Measurements from ENCODE around the gene GSTM1. TPM values are rescaled to one million over a fixed set of nuclear protein-coding genes. Genes with fewer than 3 reads are reported as not detected.
"Not testable (repeated sequence)": the region's sequence is repeated elsewhere in the genome, so short reads cannot be mapped to it uniquely, and the experiment has no call there.

Gene GSTM1
- polyA plus RNA-seq, 3 donors, result 13.5 to 27.7 TPM; not detected in 1

DNA sequence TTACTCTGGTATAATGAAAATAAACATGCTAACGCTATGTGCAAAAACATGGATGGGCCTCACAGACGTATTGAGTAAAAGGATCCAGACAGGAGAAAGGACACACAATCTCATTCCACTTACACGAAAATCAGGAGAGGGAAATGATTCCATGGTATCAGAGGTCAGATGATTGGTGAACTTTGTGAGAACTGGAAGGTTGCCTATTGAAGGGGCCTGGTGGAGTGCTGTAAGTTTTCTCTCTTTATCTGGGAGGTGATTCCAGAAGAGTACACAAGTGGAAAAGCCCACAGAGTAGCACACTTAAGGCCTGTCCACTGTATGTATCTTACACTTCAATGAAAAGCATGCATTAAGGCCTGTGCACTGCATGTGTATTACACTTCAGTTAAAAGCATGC lies 10.2 kb upstream of the GSTM1 start:
- Histone ChIP-seq H3K27ac (ENCODE audit: low read depth in 1 of 2, low read length in 2 of 2) (no peak overlapping the region), H3K9me3 (replicated peaks in 1 of 2; ENCODE audit: control insufficient read depth in 1 of 2, insufficient read depth in 1 of 2, low read length in 2 of 2) (no peaks in the 10 kb centered on the region), H3K27me3 (ENCODE audit: control insufficient read depth in 2 of 2, insufficient read depth in 2 of 2, low read length in 2 of 2) (no peaks in the 10 kb centered on the region), H4K20me1 (ENCODE audit: insufficient read depth, low read length) (no peaks in the 10 kb centered on the region), H3K36me3 (replicated peaks in 1 of 2; ENCODE audit: control insufficient read depth in 1 of 2, insufficient read depth in 2 of 2, low read length in 2 of 2) (no peaks in the 10 kb centered on the region), H2AFZ (ENCODE audit: insufficient read depth, low read depth, low read length, poor library complexity, severe bottlenecking) (no peak overlapping the region), H3K4me1 (ENCODE audit: control insufficient read depth in 1 of 2, insufficient read depth in 2 of 2, low read length in 2 of 2) (no peaks in the 10 kb centered on the region), H3K4me3 (replicated peaks in 1 of 3; ENCODE audit: low read depth in 2 of 3, low read length in 3 of 3) (no peak overlapping the region), H3K79me2 (ENCODE audit: insufficient read depth, low read length) (no peaks in the 10 kb centered on the region), H3K4me2 (replicated peaks; ENCODE audit: extremely low read depth, low read length, poor library complexity, severe bottlenecking) (no peak overlapping the region), H3K9ac (ENCODE audit: insufficient read depth, low read length, poor library complexity, severe bottlenecking) (no peak overlapping the region)
- Mint-ChIP-seq H3K27me3 (ENCODE audit: low read depth in 3 of 3) (no peaks in the 10 kb centered on the region), H3K27ac (no peak overlapping the region), H3K9me3 (no peaks in the 10 kb centered on the region), H3K4me3 (peak overlapping the region in 1 of 2 donors; percentile 0), H3K4me1 (no peaks in the 10 kb centered on the region), H3K36me3 (no peaks in the 10 kb centered on the region)
- TF ChIP-seq, protein P1, sequence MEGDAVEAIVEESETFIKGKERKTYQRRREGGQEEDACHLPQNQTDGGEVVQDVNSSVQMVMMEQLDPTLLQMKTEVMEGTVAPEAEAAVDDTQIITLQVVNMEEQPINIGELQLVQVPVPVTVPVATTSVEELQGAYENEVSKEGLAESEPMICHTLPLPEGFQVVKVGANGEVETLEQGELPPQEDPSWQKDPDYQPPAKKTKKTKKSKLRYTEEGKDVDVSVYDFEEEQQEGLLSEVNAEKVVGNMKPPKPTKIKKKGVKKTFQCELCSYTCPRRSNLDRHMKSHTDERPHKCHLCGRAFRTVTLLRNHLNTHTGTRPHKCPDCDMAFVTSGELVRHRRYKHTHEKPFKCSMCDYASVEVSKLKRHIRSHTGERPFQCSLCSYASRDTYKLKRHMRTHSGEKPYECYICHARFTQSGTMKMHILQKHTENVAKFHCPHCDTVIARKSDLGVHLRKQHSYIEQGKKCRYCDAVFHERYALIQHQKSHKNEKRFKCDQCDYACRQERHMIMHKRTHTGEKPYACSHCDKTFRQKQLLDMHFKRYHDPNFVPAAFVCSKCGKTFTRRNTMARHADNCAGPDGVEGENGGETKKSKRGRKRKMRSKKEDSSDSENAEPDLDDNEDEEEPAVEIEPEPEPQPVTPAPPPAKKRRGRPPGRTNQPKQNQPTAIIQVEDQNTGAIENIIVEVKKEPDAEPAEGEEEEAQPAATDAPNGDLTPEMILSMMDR (IDR thresholded peaks at IDR 0.05), result no peak
- no peak for DNase-seq
- intact Hi-C loops (cut with micrococcal nuclease), result no loop called here
- WGBS (ENCODE audit: insufficient coverage), result no CpG with 5 or more reads among the region's 3 CpGs

DNA sequence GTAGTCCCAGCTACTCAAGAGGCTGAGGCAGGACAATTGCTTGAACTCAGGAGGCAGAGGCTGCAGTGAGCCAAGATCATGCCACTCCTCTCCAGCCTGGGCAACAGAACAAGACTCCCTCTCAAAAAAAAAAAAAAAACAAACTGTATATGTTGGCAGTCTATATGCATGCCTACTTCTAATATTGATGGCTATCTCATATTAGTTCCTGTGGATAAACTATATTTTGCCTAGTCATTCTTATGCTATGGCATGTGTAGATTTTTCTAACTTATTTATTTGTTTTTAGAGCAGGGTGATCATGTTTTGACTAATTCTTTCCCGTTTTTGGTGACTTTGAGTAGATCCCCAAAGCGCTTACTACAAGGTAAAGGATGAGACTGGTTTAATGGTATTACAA lies 9.0 kb upstream of the GSTM1 start:
- H3K36me3 Mint-ChIP-seq; H2AFZ ChIP-seq (ENCODE audit: insufficient read depth, low read depth, low read length, poor library complexity, severe bottlenecking); H3K4me1 ChIP-seq (ENCODE audit: control insufficient read depth in 1 of 2, insufficient read depth in 2 of 2, low read length in 2 of 2); H3K27me3 Mint-ChIP-seq (ENCODE audit: low read depth in 3 of 3); intact Hi-C loops (cut with micrococcal nuclease); H3K4me1 Mint-ChIP-seq; H3K36me3 ChIP-seq (replicated peaks in 1 of 2; ENCODE audit: control insufficient read depth in 1 of 2, insufficient read depth in 2 of 2, low read length in 2 of 2); H3K27me3 ChIP-seq (ENCODE audit: control insufficient read depth in 2 of 2, insufficient read depth in 2 of 2, low read length in 2 of 2); H3K79me2 ChIP-seq (ENCODE audit: insufficient read depth, low read length); H3K27ac Mint-ChIP-seq; H3K27ac ChIP-seq (ENCODE audit: low read depth in 1 of 2, low read length in 2 of 2); H3K4me3 Mint-ChIP-seq; DNase-seq; H3K4me3 ChIP-seq (replicated peaks in 1 of 3; ENCODE audit: low read depth in 2 of 3, low read length in 3 of 3); H3K9me3 ChIP-seq (replicated peaks in 1 of 2; ENCODE audit: control insufficient read depth in 1 of 2, insufficient read depth in 1 of 2, low read length in 2 of 2); H4K20me1 ChIP-seq (ENCODE audit: insufficient read depth, low read length); H3K9ac ChIP-seq (ENCODE audit: insufficient read depth, low read length, poor library complexity, severe bottlenecking); H3K9me3 Mint-ChIP-seq; H3K4me2 ChIP-seq (replicated peaks; ENCODE audit: extremely low read depth, low read length, poor library complexity, severe bottlenecking): not testable (repeated sequence)
- no CpG with 5 or more reads among the region's 2 CpGs for WGBS (ENCODE audit: insufficient coverage)

DNA sequence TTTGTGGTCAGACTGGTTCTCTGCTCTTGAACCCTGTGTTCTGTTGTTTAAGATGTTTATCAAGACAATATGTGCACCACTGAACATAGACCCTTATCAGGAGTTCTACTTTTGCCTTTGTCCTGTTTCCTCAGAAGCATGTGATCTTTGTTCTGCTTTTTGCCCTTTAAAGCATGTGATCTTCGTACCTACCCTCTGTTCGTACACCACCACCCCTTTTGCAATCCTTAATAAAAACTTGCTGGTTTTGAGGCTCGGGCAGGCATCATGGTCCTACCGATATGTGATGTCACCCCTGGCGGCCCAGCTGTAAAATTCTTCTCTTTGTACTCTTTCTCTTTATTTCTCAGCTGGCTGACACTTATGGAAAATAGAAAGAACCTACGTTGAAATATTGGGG lies 2.8 kb upstream of the GSTM1 start:
- H3K27me3 ChIP-seq (ENCODE audit: control insufficient read depth in 2 of 2, insufficient read depth in 2 of 2, low read length in 2 of 2); H2AFZ ChIP-seq (ENCODE audit: insufficient read depth, low read depth, low read length, poor library complexity, severe bottlenecking); H3K4me1 ChIP-seq (ENCODE audit: control insufficient read depth in 1 of 2, insufficient read depth in 2 of 2, low read length in 2 of 2); H3K4me1 Mint-ChIP-seq; H3K27me3 Mint-ChIP-seq (ENCODE audit: low read depth in 3 of 3); H3K4me2 ChIP-seq (replicated peaks; ENCODE audit: extremely low read depth, low read length, poor library complexity, severe bottlenecking); H3K36me3 Mint-ChIP-seq; H3K9ac ChIP-seq (ENCODE audit: insufficient read depth, low read length, poor library complexity, severe bottlenecking); H3K27ac ChIP-seq (ENCODE audit: low read depth in 1 of 2, low read length in 2 of 2); H3K9me3 ChIP-seq (replicated peaks in 1 of 2; ENCODE audit: control insufficient read depth in 1 of 2, insufficient read depth in 1 of 2, low read length in 2 of 2); H3K36me3 ChIP-seq (replicated peaks in 1 of 2; ENCODE audit: control insufficient read depth in 1 of 2, insufficient read depth in 2 of 2, low read length in 2 of 2); H3K79me2 ChIP-seq (ENCODE audit: insufficient read depth, low read length); DNase-seq; H3K4me3 Mint-ChIP-seq; H3K27ac Mint-ChIP-seq; H3K4me3 ChIP-seq (replicated peaks in 1 of 3; ENCODE audit: low read depth in 2 of 3, low read length in 3 of 3); intact Hi-C loops (cut with micrococcal nuclease); H4K20me1 ChIP-seq (ENCODE audit: insufficient read depth, low read length): not testable (repeated sequence)
- H3K9me3 Mint-ChIP-seq, result peaks cover 0 to 11% (median 7%) of the 10 kb centered on the region in 7 donors
- WGBS (ENCODE audit: insufficient coverage), result no CpG with 5 or more reads among the region's 6 CpGs

DNA sequence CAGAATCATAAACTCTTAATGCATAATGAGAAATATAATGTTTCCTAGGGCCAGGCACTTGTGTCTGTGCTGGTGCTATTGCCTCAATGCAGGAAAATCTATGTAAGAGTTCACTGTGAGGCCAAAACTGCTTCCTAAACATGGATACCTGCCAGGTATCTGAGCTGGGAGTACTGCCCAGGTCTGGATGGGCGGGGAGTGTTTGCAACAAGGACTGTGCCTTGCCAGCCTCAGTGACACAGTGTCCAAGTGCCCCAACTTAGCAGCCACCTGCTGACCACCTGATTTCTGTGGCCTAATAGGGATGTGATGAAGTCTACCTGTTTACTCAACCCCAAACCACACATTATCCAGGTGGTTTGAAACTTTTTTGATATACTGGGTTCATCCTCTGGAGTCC lies 2.2 kb upstream of the GSTM1 start:
- H3K27ac ChIP-seq (ENCODE audit: low read depth in 1 of 2, low read length in 2 of 2); H3K4me2 ChIP-seq (replicated peaks; ENCODE audit: extremely low read depth, low read length, poor library complexity, severe bottlenecking); H3K27ac Mint-ChIP-seq; intact Hi-C loops (cut with micrococcal nuclease); H3K4me3 ChIP-seq (replicated peaks in 1 of 3; ENCODE audit: low read depth in 2 of 3, low read length in 3 of 3); H2AFZ ChIP-seq (ENCODE audit: insufficient read depth, low read depth, low read length, poor library complexity, severe bottlenecking); H3K27me3 ChIP-seq (ENCODE audit: control insufficient read depth in 2 of 2, insufficient read depth in 2 of 2, low read length in 2 of 2); H3K27me3 Mint-ChIP-seq (ENCODE audit: low read depth in 3 of 3); H3K9ac ChIP-seq (ENCODE audit: insufficient read depth, low read length, poor library complexity, severe bottlenecking); H3K79me2 ChIP-seq (ENCODE audit: insufficient read depth, low read length); DNase-seq; H3K9me3 ChIP-seq (replicated peaks in 1 of 2; ENCODE audit: control insufficient read depth in 1 of 2, insufficient read depth in 1 of 2, low read length in 2 of 2); H3K4me1 Mint-ChIP-seq; H3K4me3 Mint-ChIP-seq; H3K36me3 Mint-ChIP-seq; H3K36me3 ChIP-seq (replicated peaks in 1 of 2; ENCODE audit: control insufficient read depth in 1 of 2, insufficient read depth in 2 of 2, low read length in 2 of 2); H3K4me1 ChIP-seq (ENCODE audit: control insufficient read depth in 1 of 2, insufficient read depth in 2 of 2, low read length in 2 of 2); H4K20me1 ChIP-seq (ENCODE audit: insufficient read depth, low read length): not testable (repeated sequence)
- H3K9me3 Mint-ChIP-seq, result peaks cover 0 to 11% (median 7%) of the 10 kb centered on the region in 7 donors
- no CpG with 5 or more reads among the region's 1 CpG for WGBS (ENCODE audit: insufficient coverage)

All from CD14-positive monocyte (primary cell).